ENCODE data around the gene DERA. TPM values are rescaled to one million over a fixed set of nuclear protein-coding genes. Genes with fewer than 3 reads are reported as not detected.

Gene DERA
- total and polyA plus RNA-seq, 2 of the 13 experiments (the other 11 are each of a cell fraction or from before 2014, with no cell fraction given), result 24.0 to 51.3 TPM

- DNase-seq (ENCODE audit: low spot score) (no peak), ATAC-seq (no peak), FAIRE-seq (no peak)
- Histone ChIP-seq H3K4me3 (replicated peaks in 1 of 3; ENCODE audit: insufficient read depth in 1 of 3, low read depth in 2 of 3, low read length in 3 of 3) (no peak overlapping the region), H3K27ac (ENCODE audit: extremely low read length, insufficient read depth, low read length) (no peak overlapping the region), H3K9me3 (ENCODE audit: low read length) (no peaks in the 10 kb centered on the region), H3K9ac (ENCODE audit: insufficient read depth, low read depth, low read length) (no peak overlapping the region), H3K4me1 (ENCODE audit: insufficient read depth, low read length) (0 out of 2 replicates have a peak, but pooled peaks cover under 1% of the 10 kb centered on the region), H3K27me3 (ENCODE audit: control insufficient read depth in 1 of 2, insufficient read depth in 2 of 2, low read length in 2 of 2) (no peaks in the 10 kb centered on the region), H3K4me2 (ENCODE audit: low read depth, low read length) (no peak overlapping the region), H3K79me2 (ENCODE audit: insufficient read depth, low read length) (peaks cover 14% of the 10 kb centered on the region), H2AFZ (ENCODE audit: low read length) (no peak overlapping the region), H3K36me3 (replicated peaks in 1 of 2; ENCODE audit: control insufficient read depth in 1 of 2, insufficient read depth in 2 of 2, low read length in 2 of 2) (peaks cover 0 to 4% of the 10 kb centered on the region in 2 experiments; a peak in 3 of 5 replicates), H4K20me1 (ENCODE audit: insufficient read depth, low read length) (no peaks in the 10 kb centered on the region)
- intact Hi-C loops (cut with micrococcal nuclease; ENCODE audit: unreplicated experiment), result no loop called here
- BruUV-seq (replicated peaks), result no TSS peak
- in situ Hi-C loops (cut with HindIII; ENCODE audit: extremely low pct_ligation_motif_present, low pct_unique_long_range_greater_than_20kb), result no loop called here
- no peak for TF ChIP-seq ZSCAN30 (CRISPR knock-in tag; IDR thresholded peaks at IDR 0.05)
- no peak for TF ChIP-seq ZNF768 (CRISPR knock-in tag; IDR thresholded peaks at IDR 0.05)
- TF ChIP-seq ZNF556 (CRISPR knock-in tag; IDR thresholded peaks at IDR 0.05; ENCODE audit: borderline replicate concordance), result no peak
- no peak for TF ChIP-seq FOXK1 (CRISPR knock-in tag; IDR thresholded peaks at IDR 0.05; ENCODE audit: borderline replicate concordance, low read depth)
- TF ChIP-seq CAMTA2 (CRISPR knock-in tag; IDR thresholded peaks at IDR 0.05; ENCODE audit: borderline replicate concordance), result no peak
- CTCF ChIA-PET (ENCODE audit: low intra/inter-chr PET ratio, low total read pairs), result no interaction called here
- WGBS (ENCODE audit: low lambda C conversion rate), result 93% methylated on average over 2 of the region's 2 CpGs
- POLR2A ChIA-PET, result no interaction called here
These were observed 8.3 kb downstream of the DERA start for GRCh38 chr12:15919418-15919817.

GRCh38 chr12:15924956-15925355, 13.8 kb downstream of the DERA start:
- intact Hi-C loops (cut with micrococcal nuclease; ENCODE audit: unreplicated experiment), result no loop called here
- CTCF ChIA-PET (ENCODE audit: low intra/inter-chr PET ratio, low total read pairs), result no interaction called here
- 91% methylated on average over 1 of the region's 1 CpG for WGBS (ENCODE audit: low lambda C conversion rate)
- TF ChIP-seq MAF1 (CRISPR knock-in tag; IDR thresholded peaks at IDR 0.05; ENCODE audit: borderline replicate concordance) (no peak), ZNF781 (CRISPR knock-in tag; IDR thresholded peaks at IDR 0.05; ENCODE audit: borderline replicate concordance, not compliant biosample characterization) (no peak), ZMYM4 (CRISPR knock-in tag; IDR thresholded peaks at IDR 0.05) (no peak), TOE1 (CRISPR knock-in tag; IDR thresholded peaks at IDR 0.05) (no peak), MBNL3 (CRISPR knock-in tag; conservative IDR thresholded peaks at IDR 0.05) (no peak), NRL (CRISPR knock-in tag; IDR thresholded peaks at IDR 0.05; ENCODE audit: borderline replicate concordance) (no peak), USF2 (IDR thresholded peaks at IDR 0.05; ENCODE audit: low read depth, low read length) (no peak), USF2 (CRISPR knock-in tag; IDR thresholded peaks at IDR 0.05; ENCODE audit: borderline replicate concordance) (no peak), ZNF225 (CRISPR knock-in tag; IDR thresholded peaks at IDR 0.05) (no peak), ZMAT3 (CRISPR knock-in tag; conservative IDR thresholded peaks at IDR 0.05) (no peak), GRHL1 (CRISPR knock-in tag; conservative IDR thresholded peaks at IDR 0.05) (no peak), ZNF577 (CRISPR knock-in tag; IDR thresholded peaks at IDR 0.05; ENCODE audit: borderline replicate concordance, low read depth) (no peak)

More at GRCh38 chr12:15924956-15925355, 13.8 kb downstream of the DERA start:
- in situ Hi-C loops (cut with HindIII; ENCODE audit: extremely low pct_ligation_motif_present, low pct_unique_long_range_greater_than_20kb), result no loop called here
- H3K9me3 ChIP-seq (ENCODE audit: low read length), result no peaks in the 10 kb centered on the region
- FAIRE-seq, result no peak
- no peak for DNase-seq (ENCODE audit: low spot score)
- H3K4me2 ChIP-seq (ENCODE audit: low read depth, low read length), result no peak overlapping the region
- H3K79me2 ChIP-seq (ENCODE audit: insufficient read depth, low read length), result peaks cover 12% of the 10 kb centered on the region
- H2AFZ ChIP-seq (ENCODE audit: low read length), result no peak overlapping the region
- no peak for ATAC-seq
- no TSS peak for BruUV-seq (replicated peaks)
- H4K20me1 ChIP-seq (ENCODE audit: insufficient read depth, low read length), result no peaks in the 10 kb centered on the region
- no peak overlapping the region for H3K4me3 ChIP-seq (replicated peaks in 1 of 3; ENCODE audit: insufficient read depth in 1 of 3, low read depth in 2 of 3, low read length in 3 of 3)
- H3K27ac ChIP-seq (ENCODE audit: extremely low read length, insufficient read depth, low read length), result no peak overlapping the region
- H3K4me1 ChIP-seq (ENCODE audit: insufficient read depth, low read length), result 0 out of 2 replicates have a peak, but pooled peaks cover 6% of the 10 kb centered on the region
- H3K9ac ChIP-seq (ENCODE audit: insufficient read depth, low read depth, low read length), result no peak overlapping the region
- POLR2A ChIA-PET, result no interaction called here
- no peaks in the 10 kb centered on the region for H3K27me3 ChIP-seq (ENCODE audit: control insufficient read depth in 1 of 2, insufficient read depth in 2 of 2, low read length in 2 of 2)
- no peaks in the 10 kb centered on the region; a peak in 1 of 5 replicates for H3K36me3 ChIP-seq (replicated peaks in 1 of 2; ENCODE audit: control insufficient read depth in 1 of 2, insufficient read depth in 2 of 2, low read length in 2 of 2)

Measured in HepG2 (cell line).